Kidney glomerular epithelial cell (primary cell): Measurements from ENCODE around the gene ATP8A2.
"Not testable (repeated sequence)": the region's sequence is repeated elsewhere in the genome, so short reads cannot be mapped to it uniquely, and the experiment has no call there.

ENCODE experiments used
- DNase-seq: peaks from one replicate; lab custom pipeline; 2025; lab: John Stamatoyannopoulos, UW

The ATP8A2 gene

DNA sequence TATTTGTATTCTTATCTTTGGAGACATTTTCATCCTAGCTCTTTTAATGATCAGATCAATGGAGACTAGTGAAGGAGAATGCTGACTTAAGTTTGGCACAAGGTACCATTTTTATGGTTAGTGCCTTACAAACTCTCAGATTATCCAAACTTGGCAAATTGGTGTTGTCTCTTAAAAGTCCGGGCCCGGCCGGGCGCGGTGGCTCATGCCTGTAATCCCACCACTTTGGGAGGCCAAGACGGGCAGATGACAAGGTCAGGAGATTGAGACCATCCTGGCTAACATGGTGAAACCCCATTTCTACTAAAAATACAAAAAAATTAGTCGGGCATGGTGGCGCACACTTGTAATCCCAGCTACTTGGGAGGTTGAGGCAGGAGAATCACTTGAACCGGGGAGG is 177.2 kb downstream of the ATP8A2 start:
- DNase-seq = not testable (repeated sequence)

DNA sequence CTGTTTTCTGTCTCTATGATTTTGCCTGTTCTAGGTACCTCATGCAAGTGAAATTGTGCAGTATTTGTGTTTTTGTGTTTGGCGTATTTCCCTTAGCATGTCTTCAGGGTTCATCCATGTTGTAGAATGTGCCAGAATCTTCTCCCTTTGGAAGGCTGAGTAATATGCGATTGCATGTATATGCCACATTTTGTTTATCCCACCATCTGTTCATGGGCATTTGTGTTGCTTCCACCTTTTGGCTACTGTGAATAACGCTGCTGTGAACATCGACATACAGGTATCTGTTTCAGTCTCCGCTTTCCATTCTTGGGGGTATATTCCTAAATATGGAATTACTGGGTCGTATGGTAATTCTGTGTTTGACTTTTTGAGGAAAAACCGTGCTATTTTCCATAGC is 190.0 kb downstream of the ATP8A2 start:
- DNase-seq = no peak

DNA sequence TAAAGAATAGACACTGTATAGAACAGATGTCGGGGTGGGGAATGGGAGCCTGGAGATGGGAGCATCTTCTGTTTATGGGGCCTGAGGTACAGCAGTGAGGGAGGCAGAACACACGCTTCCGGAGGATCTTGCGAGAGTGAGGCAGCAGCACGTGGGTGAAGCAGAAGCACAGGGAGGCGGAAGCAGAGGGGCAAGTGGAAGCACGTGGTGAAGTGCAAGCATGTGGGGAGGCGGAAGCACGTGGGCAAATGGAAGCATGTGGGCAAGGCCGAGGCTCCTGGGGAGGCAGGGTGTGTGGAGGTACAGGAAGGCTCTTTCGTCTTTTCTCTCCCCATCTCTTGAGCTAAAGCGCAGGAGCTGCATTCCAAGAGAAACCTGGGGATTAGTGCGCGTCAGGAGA is 198.4 kb downstream of the ATP8A2 start:
- DNase-seq = no peak

DNA sequence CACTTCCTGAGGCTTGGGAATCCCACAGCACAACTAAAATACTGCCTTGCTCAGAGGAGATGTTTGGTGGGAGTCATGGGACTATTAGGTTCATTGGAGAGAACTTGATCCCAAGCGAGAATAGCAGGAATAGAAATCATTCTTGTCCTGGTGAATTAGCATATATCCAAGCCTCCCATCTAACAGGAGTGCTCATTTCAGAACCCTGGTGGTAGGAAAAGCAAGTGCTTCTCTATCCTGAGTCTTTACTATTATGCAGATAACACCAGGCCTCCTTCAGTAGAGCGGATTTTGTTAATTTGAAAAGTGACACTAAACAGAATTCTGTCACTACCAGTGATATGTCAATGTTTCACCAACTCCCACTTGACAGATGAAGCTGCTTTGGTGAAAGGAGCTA is 199.5 kb downstream of the ATP8A2 start:
- DNase-seq = no peak

DNA sequence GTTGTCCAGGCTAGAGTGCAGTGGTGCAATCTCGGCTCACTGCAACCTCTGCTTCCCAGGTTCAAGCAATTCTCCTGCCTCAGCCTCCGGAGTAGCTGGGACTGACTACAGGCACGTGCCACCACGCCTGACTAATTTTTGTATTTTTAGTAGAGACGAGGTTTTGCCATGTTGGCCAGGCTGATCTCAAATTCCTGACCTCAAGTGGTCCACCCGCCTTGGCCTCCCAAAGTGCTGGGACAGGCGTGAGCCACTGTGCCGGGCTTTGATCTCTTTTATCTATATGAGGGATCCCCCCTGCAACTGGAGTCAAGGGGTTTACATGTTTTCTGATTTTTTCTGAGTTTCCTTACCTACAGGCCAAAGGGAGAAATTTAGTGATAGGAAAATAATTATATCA is 200.4 kb downstream of the ATP8A2 start:
- not testable (repeated sequence) for DNase-seq

DNA sequence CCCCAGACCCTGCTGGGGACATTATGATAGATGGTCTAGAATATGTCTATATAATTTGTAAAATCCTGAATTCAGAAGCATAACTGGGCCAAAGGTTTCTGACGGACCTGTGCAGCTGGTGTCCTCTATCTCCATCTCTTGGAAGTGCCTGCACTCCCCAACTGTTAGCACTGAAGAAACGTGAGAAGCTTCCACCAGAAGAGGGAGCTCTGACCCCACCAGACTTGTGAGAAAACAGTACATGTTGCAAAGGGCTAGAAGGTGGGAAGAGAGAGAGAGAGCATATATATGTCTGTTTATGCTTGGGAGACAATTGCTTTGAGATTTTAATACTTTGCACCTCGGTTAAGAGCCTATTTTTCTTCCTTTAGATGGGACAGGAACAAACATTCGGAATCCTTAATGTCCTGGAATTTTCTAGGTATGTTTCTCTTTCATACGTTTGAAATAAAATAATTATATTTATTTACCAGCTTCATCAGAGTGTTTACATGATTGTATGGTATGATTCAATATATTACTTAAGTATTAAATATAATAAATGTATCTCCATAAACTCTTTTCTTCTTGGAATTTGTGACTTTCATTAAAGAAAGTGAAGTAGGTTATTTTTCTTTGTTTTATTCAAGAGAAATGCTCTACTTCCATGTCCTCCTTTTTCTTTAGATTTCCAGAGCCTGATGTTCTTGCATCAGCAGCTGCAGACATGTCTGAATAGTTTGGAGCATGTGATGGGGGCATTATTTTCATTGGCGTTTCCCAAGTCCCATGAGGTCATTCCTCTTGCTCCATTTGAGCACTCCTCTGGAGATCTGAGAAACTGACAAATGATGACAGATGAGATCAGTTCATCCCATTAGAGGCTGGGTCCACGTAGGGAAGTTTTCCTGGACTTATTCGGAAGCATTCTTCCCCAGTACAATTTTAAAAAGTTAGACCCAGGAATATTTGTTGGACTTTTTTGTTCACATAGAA is 202.9 kb downstream of the ATP8A2 start:
- DNase-seq = peak; percentile 79

DNA sequence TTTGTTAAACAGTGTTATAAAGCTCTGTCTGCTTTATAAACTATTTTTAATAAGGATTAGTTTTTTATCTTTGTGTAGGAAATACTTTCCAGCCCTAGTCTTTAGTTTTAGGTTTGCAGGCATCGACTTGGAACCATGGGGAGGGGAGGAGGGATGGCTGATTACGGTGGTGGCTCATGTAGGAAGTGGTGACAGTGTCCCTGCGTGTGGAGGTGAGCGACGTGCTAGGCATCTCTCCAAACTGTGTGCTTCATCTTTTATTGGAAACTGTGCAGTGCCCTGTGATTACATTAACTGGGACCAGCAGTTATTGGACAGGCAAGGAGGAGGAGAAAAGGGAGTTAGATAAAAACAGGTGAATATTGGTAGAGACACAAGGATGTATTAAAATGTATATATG is 203.8 kb downstream of the ATP8A2 start:
- DNase-seq = no peak

DNA sequence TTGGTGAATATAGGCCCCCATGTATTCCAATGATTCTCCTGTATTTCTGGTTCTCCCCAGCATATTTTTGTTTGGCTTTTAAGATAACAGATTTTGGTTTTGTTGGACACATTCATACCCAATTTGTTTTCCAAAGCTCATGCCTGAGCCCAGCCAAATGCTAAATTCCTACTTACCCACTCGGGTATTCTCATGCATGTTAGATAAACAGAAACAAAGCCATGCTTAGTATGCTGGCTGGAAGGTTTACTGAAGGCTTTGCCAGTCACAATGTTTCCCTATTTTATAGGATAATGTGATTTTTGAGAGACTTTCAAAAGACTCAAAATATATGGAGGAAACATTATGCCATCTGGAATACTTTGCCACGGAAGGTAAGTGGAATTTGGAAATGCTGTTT is 206.8 kb downstream of the ATP8A2 start:
- no peak for DNase-seq

DNA sequence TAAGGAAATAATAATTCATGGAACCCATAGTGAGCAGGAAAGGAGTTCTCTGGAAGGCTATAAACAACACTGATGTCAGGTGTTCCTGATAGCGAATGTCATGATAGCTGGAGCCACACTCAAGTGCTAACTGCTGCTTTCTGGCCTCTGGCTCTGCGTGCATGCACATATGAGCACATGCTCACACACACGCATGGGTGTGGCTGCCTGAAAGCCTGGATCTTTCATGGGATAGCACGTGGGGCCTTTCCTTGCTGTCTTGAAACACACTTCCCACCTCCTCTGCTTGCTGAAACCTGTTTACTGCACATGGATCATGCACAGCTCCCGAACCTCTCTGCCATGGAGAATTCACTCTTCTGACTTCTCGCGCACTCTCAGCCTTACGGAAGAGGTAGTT is 207.4 kb downstream of the ATP8A2 start:
- DNase-seq = no peak

DNA sequence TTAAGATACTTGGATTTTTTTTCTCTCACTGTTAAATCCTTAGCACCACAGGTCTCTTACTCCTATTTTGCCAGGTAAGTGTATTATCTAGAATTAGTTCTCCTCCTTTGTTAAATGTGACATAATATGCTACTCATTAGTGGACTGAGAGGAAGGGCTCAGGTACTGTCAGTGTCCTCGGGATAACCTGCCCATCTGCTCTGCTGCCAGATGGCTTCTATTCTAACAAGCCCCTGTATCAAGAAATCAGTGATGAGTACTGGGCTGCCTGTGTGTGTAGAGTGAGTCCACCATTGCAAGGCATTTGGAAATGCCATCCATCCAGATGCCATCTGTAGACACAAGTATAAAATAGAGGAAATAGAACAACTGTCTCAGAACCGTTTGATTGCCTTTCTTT is 209.6 kb downstream of the ATP8A2 start:
- no peak for DNase-seq

DNA sequence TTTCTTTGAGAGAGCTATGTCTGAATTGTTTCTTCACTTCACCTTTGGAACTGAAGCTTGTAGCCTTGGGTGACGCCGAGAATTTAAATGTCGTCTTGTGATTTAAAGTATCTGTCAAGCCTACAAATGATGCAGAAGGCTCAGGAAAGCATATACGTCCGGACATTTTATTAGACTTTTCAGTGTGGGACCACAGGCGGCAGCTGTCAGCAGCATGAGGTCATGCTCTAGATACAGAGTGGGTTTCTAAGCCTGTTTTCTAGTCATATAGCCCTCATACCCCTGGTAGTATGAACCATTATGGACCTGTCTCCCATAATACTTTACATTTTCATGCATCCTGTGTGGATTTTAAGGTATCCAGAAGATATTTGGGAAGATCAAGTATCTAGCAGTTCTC is 212.3 kb downstream of the ATP8A2 start:
- DNase-seq = no peak

DNA sequence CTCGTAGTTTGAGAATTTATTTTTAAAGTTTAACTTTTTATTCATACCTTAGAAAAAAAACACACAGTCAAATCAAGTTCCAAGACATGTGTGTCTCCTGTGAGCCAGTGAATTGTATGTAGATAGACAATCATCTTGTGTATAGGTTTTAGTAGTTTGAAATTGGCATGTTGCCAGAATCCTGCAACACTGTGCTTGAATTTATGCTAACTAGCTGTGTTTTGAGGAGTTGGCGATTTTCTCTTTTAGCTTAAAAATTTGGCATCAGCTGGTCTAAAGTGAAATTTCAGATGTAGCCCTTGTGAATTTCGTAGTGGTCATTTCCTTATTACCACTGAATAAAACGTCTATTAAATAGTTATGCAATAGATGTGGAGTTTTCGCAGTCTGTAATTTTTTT is 213.2 kb downstream of the ATP8A2 start:
- DNase-seq = no peak

DNA sequence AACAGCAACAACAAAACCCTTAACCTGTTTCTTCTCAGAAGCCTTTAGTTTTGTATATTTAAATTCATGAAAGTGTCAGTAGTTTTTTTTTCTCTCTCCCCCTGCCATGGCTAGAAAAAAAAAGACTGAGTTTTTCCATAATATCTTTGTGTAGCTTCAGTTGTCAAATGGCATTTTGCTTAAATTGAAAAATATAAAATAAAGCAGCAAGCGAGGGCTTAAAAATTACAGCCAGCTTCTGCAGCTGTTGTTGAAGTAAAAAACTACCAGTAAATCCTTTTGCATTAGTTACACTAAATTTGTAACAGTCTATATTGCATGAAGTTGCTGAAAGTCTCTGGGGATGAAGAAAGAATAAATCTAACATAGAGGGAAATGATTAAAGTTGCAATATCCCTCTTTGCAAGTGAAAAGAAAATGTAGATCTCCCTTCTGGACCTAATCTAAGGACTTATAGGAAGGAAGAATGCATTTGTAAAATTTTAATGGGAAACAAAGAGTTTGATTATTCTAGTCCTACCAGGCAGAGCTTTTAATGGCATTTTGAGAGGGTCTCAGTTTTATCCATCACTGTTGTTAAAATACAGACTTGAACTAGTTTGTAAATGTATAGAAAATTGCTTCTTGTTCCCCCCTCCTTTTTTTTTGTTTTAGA is 215.7 kb downstream of the ATP8A2 start:
- no peak for DNase-seq

DNA sequence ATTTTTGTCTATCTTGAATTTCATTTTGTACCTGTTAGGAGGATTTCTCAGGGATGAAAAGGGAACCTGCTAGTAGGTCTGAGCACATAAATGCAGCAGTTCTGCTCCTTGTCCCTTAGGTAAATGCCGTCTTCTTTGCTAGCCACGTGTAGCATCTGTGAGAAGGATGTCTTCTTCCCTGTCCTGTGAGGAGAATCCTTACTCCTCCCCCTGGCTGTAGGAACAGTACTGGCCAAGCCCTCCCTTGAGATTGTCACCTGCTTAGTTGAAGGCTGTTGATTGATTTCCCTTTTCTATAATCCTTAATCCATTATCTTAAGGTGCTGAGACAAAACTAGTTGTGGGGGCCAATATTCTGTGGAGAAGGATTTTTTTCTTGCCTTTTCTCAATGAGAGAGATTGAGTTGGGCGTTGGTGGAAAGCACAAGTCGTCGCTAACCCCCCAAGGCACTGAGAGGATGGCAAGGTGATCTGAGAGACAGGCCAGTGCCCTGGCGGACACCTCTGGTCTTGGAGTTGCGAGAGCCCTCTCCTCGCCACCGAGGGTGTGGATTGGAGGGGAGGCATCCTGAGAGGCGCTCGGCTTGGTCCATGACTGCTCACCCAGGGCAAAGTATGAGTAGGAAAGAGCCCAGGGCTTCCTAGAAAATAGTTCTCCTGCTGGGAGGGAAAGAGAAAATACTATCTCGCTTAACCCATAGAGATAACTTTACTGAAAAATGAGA is 216.7 kb downstream of the ATP8A2 start:
- no peak for DNase-seq

DNA sequence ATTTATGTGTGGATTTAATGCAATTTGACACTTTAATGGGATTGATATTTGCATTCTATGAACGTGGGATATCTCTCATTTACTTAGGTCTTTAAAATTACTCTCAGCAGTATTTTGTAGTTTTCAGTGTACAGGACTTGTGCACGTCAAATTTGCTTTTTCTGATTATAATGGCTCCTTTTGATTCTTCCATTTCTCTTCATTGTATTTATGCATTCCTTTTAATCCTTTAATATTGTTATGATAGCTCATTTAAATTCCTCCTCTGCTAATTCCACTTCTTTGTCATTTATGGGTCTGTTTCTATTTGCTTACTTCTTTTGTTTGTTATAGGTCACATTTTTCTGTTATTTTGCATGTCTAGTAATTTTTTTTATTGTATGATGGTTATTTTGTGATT is 226.6 kb downstream of the ATP8A2 start:
- DNase-seq = no peak

DNA sequence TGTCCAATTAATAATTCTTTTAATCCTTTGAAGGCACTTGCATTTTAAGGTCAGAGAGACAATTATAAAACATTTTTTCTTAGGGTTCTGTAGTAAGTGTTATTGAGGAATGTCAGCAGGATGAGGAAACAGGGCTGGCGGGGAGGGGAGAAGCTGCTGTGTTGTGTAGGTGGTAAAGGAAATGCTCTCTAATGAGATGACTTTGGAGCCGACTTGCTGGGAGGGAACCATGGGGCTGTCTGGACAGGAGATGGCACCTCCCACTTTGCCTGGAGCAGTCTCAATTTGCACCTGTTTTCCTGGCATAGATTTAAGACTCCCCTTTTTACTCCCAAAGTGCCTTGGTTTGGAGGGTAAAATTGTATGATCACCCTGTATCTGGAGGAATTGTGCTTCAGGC is 230.4 kb downstream of the ATP8A2 start:
- no peak for DNase-seq

DNA sequence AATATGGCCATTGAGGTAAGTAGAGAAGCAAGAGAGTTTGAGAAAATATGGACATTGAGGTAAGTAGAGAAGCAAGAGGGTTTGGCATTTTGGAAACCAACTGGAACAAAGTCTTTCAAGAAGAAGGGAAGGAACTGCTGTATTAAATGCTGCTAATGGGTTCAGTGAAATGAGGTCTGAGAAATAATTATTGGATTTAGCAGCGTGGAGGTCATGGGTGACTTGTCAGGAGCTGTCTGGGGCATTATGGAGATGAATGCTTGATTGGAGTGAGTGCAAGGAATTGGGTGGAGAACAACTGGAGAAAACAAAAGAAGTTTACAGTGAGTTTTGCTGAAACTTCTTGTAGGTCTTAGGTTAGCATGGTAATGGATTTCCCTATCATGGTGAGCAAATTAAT is 232.3 kb downstream of the ATP8A2 start:
- no peak for DNase-seq

DNA sequence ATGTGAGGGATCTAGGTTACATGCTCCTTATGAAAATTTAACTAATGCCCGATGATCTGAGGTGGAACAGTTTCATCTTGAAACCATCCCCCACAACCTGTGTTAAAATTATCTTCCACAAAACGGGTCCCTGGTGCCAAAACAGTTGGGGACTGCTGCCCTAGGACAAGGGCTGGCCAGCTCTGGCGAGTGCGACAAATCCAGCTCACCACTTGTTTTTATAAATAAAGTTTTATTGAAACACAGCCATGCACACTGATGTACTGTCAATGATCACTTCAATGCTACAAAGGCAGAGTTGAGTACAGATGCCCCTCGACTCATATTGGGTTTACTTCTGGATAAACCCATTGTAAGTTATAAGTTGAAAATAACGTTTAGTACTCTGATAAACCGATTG is 235.3 kb downstream of the ATP8A2 start:
- DNase-seq = no peak

DNA sequence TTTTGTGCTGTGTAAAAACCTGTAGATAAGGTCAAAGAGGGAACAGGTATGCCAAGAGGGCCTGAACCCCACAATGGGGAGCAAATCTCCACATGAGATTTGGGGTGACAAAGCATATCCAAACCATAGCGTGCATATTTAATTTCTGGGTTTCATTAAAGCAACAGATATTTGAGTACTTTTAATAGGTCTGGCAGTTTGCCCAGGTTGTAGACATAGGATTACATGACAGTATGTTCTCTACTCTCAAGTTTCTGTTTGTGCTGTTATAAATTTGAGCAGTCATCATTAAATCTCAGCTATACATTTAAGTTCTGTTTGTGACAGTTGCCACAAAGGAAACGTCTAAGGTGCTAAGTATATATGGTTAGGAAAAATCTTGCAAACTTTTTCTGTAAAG is 236.4 kb downstream of the ATP8A2 start:
- no peak for DNase-seq

DNA sequence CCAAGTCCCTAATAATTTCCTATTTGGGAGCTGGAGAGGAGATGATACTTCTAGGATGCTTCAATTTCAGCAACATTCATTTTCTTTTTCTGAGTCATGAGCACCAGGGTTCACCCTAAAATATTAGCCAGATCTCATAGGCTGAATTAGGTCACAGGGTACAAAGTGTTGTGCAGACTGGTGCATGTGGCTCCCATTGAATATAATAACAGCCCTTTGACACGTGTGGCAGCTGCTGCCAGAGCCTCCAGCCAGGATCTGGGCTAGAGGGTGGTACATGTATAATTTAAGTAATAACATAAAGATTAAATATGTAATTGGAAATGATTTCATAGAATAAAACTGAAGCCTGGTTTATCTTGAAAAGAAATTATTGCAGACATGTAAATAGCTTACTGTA is 244.9 kb downstream of the ATP8A2 start:
- no peak for DNase-seq

DNA sequence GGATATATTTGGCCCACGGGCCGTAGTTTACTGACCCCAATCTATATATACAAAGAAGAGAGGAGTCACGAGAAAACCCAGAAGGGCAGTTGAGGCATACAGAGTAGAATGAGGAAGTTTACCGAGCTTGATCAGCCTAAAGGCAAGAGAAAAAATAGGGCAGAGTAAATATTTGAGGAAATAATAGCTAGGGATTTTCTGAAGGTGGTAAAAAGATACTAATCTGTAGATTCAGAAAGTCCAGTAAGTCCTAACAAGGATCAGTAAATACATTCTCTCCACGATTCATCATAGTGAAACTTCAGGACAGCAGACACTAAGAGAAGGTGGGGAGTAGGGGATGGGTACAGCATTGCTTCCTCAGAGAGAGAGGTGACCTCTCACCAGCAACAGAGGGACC is 248.1 kb downstream of the ATP8A2 start:
- no peak for DNase-seq

DNA sequence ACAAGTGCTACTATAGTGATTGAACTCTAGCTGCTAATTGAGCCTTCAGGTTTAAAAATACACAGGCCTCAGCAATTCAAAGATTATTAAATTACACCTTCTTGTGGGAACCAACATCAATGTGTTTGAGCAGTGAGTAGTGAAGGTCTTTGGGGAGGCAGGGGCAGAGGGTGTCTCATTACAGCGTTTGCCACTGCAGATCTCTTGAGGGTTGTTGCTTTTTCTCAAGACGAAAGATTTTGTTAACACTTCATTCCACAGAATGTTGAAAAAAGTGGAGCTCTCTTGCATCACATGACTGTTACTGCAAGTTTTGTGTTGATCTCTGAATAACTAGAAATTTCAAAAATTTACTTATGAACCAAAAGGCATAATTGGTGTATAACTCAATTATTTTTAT is 253.6 kb downstream of the ATP8A2 start:
- no peak for DNase-seq

DNA sequence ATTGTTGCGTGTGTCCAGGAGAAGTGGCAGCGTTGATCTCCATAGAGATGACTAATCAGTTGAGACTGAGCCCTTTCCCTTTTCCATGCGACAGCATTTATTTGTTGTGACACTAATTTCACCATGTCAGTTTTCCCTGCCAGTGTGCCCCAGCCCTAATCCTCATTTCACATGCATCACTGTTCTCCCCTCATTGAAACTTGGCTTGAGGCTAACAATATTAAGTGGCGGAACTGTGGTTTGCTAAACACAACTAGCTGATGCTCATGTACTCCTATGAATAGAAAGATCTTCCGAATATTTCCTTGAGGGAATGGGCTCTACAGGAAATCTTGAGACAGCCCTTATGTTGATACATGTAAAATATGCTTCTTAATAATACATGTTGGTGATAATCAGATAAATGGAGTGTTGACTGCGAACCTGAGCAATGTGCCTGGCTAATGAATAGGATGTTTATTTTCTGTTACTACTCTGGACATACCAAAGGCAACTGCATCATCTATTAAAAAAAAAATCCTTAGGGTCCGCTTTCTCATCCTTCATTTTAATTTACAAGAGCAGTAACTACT is 258.6 kb downstream of the ATP8A2 start:
- DNase-seq = no peak
